ENCODE data around the gene SLC25A41. TPM values are rescaled to one million over a fixed set of nuclear protein-coding genes. Genes with fewer than 3 reads are reported as not detected.

Gene SLC25A41
- total RNA-seq, 4 donors from 2014 or later = 0.52 TPM; not detected in 3

DNA sequence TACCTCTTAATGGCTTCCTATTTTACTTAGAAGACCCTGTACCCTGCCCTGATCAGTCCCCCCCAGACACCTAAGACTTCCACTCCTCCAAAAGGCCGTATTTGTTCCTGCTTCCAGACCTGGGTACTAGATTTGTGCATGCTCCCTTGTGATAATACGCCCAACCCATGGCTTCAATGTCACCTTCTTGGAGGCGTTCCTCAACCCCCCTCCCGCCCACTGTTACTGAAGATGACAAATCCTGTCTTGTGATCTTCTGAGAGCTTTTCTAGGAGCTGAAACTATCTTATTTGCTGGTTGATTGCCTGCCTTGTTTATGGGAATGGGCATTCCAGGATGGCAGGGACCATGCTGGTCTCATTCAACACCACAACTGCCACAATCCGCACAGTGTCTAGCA is 16.6 kb upstream of the SLC25A41 start:
- Histone ChIP-seq H3K27me3 (no peaks in the 10 kb centered on the region), H3K4me1 (no peaks in the 10 kb centered on the region), H3K36me3 (no peaks in the 10 kb centered on the region), H3K27ac (no peak overlapping the region), H3K4me3 (no peak overlapping the region), H3K9me3 (peaks cover 0 to 7% of the 10 kb centered on the region in 2 donors)
- intact Hi-C loops (cut with DNase I; ENCODE audit: low total_unique reads) = no loop called here
- TF ChIP-seq, protein P1, sequence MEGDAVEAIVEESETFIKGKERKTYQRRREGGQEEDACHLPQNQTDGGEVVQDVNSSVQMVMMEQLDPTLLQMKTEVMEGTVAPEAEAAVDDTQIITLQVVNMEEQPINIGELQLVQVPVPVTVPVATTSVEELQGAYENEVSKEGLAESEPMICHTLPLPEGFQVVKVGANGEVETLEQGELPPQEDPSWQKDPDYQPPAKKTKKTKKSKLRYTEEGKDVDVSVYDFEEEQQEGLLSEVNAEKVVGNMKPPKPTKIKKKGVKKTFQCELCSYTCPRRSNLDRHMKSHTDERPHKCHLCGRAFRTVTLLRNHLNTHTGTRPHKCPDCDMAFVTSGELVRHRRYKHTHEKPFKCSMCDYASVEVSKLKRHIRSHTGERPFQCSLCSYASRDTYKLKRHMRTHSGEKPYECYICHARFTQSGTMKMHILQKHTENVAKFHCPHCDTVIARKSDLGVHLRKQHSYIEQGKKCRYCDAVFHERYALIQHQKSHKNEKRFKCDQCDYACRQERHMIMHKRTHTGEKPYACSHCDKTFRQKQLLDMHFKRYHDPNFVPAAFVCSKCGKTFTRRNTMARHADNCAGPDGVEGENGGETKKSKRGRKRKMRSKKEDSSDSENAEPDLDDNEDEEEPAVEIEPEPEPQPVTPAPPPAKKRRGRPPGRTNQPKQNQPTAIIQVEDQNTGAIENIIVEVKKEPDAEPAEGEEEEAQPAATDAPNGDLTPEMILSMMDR (IDR thresholded peaks at IDR 0.05) = no peak
- TF ChIP-seq POLR2A (IDR thresholded peaks at IDR 0.05) = no peak
- no peak for DNase-seq

DNA sequence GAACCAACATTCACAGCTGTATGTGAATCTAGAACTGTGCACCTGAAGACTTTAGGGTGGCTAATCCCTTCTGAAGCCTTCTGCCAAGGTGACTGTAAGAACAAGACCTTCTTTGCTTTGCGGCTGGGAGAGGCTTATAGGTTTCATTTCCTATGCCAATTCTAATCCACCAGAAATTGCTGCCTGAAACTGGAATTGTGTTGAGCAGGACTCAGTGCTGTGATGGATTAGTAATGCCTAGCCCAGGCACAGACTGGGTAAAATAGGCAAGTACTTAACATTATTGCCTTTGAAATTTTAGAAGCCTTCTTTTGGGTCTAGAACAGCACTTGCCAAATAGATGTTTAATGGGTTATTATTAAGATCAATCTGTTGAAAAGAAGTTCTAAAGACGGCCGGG is 14.5 kb upstream of the SLC25A41 start:
- Histone ChIP-seq H3K9me3 (no peaks in the 10 kb centered on the region), H3K36me3 (no peaks in the 10 kb centered on the region), H3K4me1 (no peaks in the 10 kb centered on the region), H3K4me3 (no peak overlapping the region), H3K27ac (no peak overlapping the region), H3K27me3 (no peaks in the 10 kb centered on the region)
- no peak for DNase-seq
- intact Hi-C loops (cut with DNase I; ENCODE audit: low total_unique reads) = no loop called here
- no peak for TF ChIP-seq POLR2A (IDR thresholded peaks at IDR 0.05)
- TF ChIP-seq, protein P1 (IDR thresholded peaks at IDR 0.05) = no peak

DNA sequence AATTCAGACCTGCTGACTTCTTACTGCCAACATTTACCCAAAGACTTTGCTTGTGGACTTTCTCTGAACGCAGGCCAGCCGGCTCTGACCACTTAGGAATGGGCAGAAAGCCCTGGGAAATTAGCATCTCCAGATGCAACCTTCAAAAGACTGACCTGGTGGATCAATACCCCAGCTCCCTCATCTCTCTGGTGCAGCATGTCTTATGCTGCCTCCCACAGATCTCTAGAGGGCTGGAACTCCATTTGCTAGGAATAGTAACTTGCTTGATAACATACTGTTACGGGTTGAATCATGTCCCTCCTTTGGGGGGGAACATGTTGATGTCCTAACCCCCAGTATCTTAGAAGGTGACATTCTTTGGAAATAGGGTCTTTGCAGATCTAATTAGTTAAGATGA is 12.9 kb upstream of the SLC25A41 start:
- Histone ChIP-seq H3K9me3 (no peaks in the 10 kb centered on the region), H3K36me3 (no peaks in the 10 kb centered on the region), H3K4me1 (no peaks in the 10 kb centered on the region), H3K27me3 (no peaks in the 10 kb centered on the region), H3K4me3 (no peak overlapping the region), H3K27ac (no peak overlapping the region)
- DNase-seq = no peak
- no peak for TF ChIP-seq POLR2A (IDR thresholded peaks at IDR 0.05)
- TF ChIP-seq, protein P1 (IDR thresholded peaks at IDR 0.05) = no peak
- intact Hi-C loops (cut with DNase I; ENCODE audit: low total_unique reads) = no loop called here

DNA sequence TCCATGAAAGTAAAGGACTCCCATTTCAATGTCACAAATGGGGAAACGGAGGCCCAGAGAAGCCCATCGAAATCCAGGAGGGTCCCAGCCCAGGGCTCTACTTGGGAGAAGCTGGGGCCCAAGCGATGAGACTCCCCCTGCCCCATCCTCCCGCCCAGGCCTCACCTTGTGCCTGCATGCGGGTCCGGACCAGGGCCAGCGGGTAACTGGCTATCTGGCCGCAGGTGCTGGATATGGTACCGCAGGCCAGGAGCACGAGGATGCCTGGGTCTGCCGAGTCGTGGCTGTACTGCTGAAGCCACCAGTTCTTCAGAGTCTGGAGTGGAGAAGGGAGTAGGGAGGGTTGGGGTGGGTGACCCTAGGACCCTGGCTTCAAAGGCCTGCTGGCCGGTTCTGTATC is 10.4 kb upstream of the SLC25A41 start:
- DNase-seq = no peak
- Histone ChIP-seq H3K4me3 (no peak overlapping the region), H3K27ac (no peak overlapping the region), H3K27me3 (no peaks in the 10 kb centered on the region), H3K4me1 (no peaks in the 10 kb centered on the region), H3K36me3 (no peaks in the 10 kb centered on the region), H3K9me3 (no peaks in the 10 kb centered on the region)
- intact Hi-C loops (cut with DNase I; ENCODE audit: low total_unique reads) = no loop called here
- TF ChIP-seq, protein P1 (IDR thresholded peaks at IDR 0.05) = no peak
- no peak for TF ChIP-seq POLR2A (IDR thresholded peaks at IDR 0.05)

DNA sequence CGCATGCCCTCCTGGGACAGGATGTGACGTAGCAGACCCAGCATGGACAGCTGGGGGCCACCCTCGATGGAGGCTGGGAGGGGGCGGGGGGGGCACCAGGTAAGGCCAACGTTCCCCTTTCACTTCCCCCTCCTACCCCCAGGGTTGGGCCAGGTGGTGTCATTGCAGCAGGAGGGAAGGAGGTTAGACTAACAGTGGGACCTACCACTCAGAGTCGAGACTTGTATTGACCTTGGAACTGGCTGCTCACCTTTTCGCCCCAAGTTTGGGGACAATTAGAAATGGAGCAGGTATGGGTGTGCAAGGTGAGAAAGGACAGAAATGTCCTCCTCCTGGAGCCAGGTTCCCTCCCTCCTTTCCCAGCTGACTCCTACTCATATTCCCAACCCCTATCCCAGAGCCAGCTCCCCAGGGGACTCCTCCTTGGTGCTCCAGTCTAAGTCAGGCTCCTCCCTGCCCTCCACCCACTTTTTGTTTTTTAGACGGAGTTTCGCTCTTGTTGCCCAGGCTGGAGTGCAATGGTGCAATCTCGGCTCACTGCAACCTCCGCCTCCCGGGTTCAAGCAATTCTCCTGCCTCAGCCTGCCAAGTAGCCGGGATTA is 8.6 kb upstream of the SLC25A41 start:
- DNase-seq = no peak
- Histone ChIP-seq H3K27ac (no peak overlapping the region), H3K36me3 (no peaks in the 10 kb centered on the region), H3K27me3 (no peaks in the 10 kb centered on the region), H3K4me3 (no peak overlapping the region), H3K9me3 (no peaks in the 10 kb centered on the region), H3K4me1 (no peaks in the 10 kb centered on the region)
- TF ChIP-seq, protein P1 (IDR thresholded peaks at IDR 0.05) = no peak
- TF ChIP-seq POLR2A (IDR thresholded peaks at IDR 0.05) = no peak
- intact Hi-C loops (cut with DNase I; ENCODE audit: low total_unique reads) = no loop called here
